DMS53 treated with DMSO at 0.1 percent for 48 hours (cell line): ENCODE measurements around the gene CCR9.
"Not testable (repeated sequence)": the region's sequence is repeated elsewhere in the genome, so short reads cannot be mapped to it uniquely, and the experiment has no call there.

Experiments
- DNase-seq: peaks from one replicate; lab custom pipeline; 2025; ENCODE audit not compliant: unreplicated experiment; lab: John Stamatoyannopoulos, UW

The CCR9 gene, protein sequence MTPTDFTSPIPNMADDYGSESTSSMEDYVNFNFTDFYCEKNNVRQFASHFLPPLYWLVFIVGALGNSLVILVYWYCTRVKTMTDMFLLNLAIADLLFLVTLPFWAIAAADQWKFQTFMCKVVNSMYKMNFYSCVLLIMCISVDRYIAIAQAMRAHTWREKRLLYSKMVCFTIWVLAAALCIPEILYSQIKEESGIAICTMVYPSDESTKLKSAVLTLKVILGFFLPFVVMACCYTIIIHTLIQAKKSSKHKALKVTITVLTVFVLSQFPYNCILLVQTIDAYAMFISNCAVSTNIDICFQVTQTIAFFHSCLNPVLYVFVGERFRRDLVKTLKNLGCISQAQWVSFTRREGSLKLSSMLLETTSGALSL

DNA sequence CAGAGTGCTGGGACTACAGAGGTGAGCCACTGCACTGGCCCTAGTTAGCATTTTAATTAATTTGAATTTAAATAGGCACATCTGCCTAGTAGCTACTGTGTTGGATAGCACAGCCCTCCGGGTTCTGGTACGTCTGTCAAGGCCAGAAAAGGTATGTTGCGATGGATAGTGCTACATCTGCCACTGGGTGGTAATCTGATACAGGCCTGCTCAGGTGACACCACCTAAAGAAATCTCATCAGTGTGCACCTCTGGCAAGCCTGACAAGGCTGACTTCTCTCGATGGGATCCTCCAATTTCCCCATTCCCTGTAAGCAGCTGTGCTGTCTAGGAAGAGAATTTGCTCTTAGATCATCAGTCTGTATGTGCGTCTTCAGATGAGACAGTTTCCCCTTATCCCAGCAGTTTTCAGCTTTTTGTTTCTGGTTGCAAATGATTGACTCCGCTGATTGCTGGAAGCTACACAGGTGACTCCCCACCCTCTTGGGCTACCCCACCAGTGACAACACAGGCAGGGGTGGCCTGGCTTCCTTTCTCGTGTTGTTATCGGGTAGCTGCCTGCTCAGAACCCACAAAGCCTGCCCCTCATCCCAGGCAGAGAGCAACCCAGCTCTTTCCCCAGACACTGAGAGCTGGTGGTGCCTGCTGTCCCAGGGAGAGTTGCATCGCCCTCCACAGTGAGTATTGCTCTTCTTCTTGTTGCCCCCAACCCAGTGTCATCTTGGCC lies at the start of gene CCR9:
Gene CCR9 (plus strand): TSS at position 565 of the 727 bp plus-strand sequence. CDS start 8,391 bp downstream, outside the sequence.
- no peak for DNase-seq

- no peak for DNase-seq
These were observed 47.9 kb upstream of the CCR9 start for GRCh38 chr3:45838466-45838865.

GRCh38 chr3:45841420-45841756 lies 45.0 kb upstream of the CCR9 start:
- no peak for DNase-seq

DNA sequence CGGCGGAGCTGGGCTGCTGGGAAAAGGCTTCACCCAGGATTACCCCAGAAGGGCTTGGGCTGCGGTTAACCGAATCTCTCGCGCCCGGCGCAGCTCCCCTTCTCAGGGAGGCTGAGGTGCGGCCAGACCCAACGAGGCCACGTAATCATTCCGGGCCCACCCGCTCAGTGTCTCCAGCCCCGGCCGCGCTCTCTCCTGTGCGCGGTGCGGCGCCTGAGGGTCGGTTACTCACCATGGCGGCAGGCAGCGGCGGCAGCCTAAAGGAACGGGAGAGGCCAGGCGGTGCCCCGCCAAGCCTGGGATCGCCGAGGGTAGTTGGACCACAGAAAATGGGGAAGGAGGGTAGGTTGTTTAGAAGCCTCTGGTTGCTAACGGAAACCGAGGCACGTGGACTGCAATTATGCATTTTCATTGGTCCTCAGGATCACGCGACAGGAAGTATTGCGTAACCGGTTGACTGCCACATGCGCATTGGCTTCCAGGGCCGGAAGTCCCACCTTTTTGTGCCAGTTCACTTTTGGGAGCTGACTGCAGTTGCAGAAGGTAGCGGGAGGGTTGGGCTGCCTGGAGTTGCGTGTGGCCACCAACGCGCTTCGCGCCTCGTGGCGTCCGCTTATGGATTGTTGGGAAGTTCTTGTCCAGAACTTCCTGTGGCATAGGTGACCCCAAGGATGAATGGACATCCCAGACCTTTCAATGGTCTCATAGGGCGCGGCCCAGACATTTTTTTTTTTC lies 44.4 kb upstream of the CCR9 start, which contains the start of gene LZTFL1:
Gene LZTFL1 (minus strand): TSS at position 363 of the 735 bp plus-strand sequence. CDS start 128 bp downstream, at position 235.
- DNase-seq = peak; percentile 63

DNA sequence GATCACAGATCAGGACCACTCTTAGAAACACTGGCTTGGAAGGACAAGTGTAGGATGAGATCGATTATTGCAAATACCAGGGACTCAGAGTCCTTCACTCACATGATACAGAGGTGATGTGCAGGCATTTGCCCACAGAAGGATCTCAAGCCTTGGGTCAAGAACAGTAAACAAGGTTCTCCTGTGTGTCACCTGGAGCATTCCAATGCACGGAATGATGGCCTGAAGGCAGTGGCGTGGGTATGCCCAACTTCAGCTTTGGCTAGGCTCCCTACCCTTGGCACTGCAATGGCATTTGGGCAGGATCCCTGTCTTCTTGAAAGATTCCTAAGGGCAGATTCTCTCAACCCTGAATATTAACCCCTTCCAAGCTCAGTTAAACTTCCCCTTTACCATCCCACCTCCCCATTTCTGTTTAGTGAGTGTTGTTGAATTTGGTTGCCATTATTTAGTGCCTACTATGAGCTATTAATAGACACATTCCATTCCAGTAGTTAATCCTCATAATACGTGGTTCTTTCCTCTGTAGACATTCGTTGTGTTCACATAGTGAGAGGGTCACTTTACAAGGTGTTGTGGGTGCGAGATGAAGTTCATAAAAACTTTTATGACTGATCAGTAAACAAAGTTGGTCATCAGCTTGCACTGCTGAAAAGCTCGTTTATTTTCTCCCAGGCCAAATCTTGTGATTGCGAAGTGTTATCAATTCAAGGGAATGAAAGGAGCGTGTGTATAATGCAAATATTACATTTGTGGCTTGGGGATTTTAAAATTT lies 43.3 kb upstream of the CCR9 start:
- no peak for DNase-seq

- DNase-seq = no peak
These were observed 41.7 kb upstream of the CCR9 start for GRCh38 chr3:45844616-45845015.

DNA sequence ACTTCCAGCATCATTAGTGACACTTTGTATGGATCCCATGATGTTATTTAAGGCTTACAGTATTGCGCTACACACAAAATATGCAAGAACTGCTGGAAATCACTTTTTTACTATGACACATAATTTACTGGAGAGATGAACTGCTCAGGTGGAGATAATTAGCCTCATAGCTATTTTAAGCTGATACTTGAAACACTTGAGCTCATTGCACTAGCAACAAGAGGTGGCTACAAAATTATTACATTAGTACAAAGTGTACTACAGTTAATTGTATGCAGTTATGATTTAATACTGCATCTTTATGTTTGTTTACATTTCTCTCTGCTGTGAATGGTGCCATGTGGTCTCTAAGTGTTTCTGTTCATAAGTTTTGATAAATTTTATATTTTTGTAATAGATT lies 38.0 kb upstream of the CCR9 start:
- no peak for DNase-seq

DNA sequence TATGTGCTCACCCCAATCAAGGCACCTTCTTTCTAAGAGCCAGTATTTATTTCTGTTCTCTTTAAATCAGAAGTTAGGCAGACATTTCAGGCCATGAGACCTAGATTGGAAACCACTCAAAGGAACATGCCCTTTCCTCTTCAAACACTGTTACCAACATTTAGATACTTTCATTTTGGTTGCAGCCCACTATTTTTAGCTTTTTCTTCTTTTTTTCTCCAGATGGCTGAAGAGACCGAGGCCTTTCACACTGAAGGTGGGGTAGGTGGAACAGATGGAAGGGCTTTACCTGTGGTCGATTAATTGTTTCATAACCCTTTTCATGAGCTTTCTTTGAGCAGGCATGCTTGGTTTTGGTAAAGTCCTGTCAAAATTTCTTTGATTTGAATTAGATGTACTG lies 33.5 kb upstream of the CCR9 start:
- no peak for DNase-seq

GRCh38 chr3:45856323-45856722 lies 30.0 kb upstream of the CCR9 start:
- DNase-seq = not testable (repeated sequence)

DNA sequence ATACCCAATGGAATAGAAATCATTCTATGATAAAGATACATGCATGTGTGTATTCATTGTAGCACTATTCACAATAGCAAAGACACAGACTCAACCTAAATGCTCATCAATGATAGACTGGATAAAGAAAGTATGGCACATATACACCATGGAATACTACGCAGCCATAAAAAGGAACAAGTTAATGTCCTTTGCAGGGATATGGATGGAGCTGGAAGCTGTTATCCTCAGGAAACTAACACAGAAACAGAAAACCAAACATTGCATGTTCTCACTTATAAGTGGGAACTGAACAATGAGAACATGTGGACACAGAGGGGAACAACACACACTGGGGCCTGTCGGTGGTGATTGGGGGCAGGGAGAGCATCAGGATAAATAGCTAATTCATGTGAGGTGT lies 29.3 kb upstream of the CCR9 start:
- not testable (repeated sequence) for DNase-seq

DNA sequence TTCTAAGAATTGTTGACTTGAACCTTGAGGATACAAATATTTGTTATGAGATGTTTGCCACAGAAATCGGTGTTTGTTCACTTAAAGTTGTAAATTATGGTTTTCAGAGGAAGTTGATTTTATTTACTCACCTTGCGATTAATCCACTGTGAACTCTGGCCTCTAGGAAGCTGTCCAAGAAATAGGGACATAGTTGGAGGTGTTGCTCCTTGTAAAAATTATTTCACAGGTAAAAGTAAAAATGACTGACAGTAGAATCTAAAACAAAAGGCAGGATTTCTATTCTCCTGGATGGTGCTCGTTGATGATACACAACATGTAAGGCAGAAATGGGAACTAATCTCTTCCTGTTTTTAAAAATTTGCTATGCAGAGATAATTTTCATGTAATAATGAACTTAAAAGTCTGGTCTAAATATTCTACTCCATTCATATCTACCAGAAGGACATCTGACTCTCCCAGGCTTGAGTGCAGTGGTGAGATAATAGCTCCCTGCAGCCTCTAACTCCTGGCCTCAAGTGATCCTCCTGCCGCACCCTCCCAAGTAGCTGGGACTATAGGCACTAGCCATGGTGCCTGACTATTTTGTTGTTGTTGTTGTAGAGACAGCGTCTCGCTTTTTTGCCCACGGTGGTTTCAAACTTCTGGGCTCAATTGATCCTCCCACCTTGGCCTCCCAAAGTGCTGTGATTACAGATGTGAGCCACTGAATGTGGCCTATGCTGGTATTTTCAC lies 27.4 kb upstream of the CCR9 start:
- no peak for DNase-seq

DNA sequence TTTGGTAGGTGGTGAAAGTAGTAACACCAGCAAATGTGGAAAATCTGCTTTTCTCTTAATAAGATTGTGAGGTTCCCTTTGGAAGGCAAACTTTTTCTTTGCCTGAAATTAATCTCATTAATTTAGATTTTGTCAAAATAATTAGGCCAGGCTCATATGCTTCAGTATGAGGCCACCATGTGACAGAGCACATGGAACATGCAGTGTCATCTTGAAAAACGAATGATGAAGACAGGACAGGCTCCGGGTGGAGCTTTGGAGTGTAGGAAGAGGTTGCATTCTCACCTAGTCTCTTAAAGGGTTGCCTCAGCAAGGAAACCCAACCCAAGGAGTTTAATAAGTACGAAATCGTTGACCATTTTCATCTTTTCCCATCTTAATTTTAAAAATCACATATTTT lies 25.9 kb upstream of the CCR9 start:
- DNase-seq = no peak

DNA sequence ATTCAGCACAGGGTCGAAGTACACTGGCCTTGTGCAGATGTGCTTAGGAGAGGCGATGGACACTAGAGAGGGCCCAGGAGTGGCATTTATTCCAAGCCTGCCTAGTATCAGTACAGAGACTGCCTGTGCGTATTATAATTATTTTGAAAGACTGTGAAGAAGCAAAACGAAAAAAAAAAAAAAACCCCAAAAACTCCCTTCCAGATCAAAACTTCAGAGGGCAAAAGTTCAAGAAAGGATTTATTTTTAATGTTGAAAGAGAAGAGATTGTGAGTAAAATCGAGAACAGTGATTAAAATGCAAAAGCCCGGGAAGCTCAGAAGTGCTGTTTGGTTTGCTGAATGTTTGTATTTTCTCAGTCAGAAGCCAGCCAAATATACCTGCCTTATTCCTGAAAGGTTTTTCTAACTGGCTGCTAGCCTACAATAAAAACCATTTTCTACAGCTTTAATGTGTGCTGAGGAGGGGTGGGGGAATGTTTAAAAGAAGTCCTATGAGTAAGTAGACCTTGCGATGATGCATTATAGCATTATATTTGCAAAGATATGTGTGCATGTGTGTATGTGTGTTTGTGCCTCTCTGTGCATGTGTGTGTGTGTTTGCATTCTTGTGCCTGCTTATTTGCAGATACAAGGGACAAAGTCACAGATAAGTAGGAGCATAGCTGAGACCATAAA lies 25.2 kb upstream of the CCR9 start:
- DNase-seq = no peak

DNA sequence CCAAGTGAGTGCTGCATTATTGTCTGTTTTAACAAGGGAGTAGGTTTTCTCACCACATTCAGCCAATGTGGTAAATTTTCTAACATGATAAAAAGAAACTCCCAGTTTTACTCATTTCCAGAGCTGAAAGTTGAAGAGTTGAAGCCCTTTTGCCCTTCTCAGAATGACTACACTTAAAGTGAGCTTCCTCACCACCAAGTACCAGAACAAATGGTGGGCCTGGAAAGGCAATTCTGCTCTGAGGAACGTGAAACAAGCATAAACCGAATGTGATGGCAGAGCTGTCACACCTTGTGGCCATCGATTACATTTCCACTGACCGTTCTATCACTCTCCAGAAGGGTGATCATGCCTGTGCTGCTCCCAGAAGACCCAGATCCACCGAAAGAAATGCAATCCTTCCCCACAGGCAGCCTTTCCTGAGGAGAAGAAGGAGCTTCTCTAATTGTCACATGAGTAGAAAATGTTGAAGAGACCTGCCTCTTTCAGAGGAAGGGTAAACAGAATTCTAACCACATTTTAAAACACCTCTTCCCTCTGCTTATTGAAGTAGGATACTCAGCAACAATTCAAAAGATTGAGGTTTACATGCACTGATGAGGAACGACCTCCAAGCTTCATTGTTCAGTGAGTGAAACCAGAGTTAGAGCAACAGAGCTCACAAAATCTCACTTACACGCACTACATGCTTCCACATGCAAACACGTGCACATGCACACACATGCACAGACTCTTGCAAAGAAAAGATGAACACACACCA lies 21.4 kb upstream of the CCR9 start:
- no peak for DNase-seq

DNA sequence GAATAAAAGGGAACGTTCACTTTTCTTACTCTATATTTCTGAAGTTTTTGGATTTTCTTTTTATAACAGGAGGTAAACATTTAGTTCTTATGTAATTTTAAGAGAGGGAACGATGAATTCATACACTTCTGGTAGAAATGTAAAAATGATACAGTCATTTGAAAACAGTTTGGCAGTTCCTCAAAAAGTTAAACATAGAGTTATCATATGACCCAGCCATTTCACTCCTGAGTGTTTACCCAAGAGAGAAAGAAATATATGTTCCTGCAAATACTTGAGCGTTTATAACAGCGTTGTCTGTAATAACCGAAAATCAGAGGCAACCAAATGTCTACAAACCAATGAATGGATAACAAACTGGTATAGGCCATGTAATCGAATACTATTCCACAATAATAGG lies 20.8 kb upstream of the CCR9 start:
- DNase-seq = no peak

- DNase-seq = peak; percentile 33
These were observed 18.1 kb upstream of the CCR9 start for GRCh38 chr3:45868213-45868612.

GRCh38 chr3:45868650-45869049 lies 17.7 kb upstream of the CCR9 start:
- DNase-seq = no peak

DNA sequence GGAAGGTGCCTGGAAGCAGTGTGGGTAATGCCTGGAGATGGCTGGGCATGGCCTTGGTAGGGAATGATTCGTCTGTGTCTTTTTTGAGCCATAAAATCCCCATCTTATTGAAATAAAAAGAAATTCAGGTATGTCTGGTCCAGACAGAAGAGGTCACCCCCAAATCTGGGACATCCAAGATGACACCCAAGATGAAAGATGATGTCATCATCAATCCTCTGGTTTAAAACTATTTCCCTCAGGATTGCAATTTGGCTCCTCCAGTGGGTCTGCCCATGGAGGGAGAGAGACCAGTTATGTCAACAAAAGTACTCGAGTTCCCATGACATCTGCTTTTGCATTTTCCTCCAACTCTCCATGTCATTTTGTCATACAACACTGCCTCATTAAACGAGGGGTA lies 16.7 kb upstream of the CCR9 start:
- no peak for DNase-seq

- DNase-seq = no peak
These were observed 16.2 kb upstream of the CCR9 start for GRCh38 chr3:45870099-45870498.
